Breast epithelium (tissue), 4 donors: ENCODE measurements around the gene USP15. TPM values are rescaled to one million over a fixed set of nuclear protein-coding genes. Genes with fewer than 3 reads are reported as not detected.

Source experiments
- DNase-seq, 2 donors: peaks; one replicate each; pipeline ENCODE4 v3.0.0-alpha.2; 2019; ENCODE audit warnings: low spot score in 2 of 2
- H3K27ac ChIP-seq, 2 donors: fragments of 200-600 bp; sonication (generic) in 1 of 2; one replicate each; pipeline ENCODE4 v1.5.1; 2016 to 2019; ENCODE audit warnings: mild to moderate bottlenecking in 1 of 2
- H3K27me3 ChIP-seq, 2 donors: fragments of 200-600 bp; sonication (generic) in 1 of 2; one replicate each; pipeline versions ENCODE4 v1.5.1 to v1.6.0; 2017 to 2019; ENCODE audit warnings: control low read depth in 1 of 2, mild to moderate bottlenecking in 1 of 2
- H3K36me3 ChIP-seq: fragments of 200-600 bp; one replicate; pipeline ENCODE4 v1.5.1; 2019
- H3K4me1 ChIP-seq, 2 donors: fragments of 200-600 bp; sonication (generic); one replicate each; pipeline ENCODE4 v1.5.1; 2016 to 2019; ENCODE audit warnings: control low read depth in 1 of 2
- H3K4me3 ChIP-seq, 3 donors: fragments of 200-600 bp; sonication (generic); 1 replicate in 2 of 3; 2 replicates in 1 of 3; pipeline ENCODE4 v1.5.1; 2016 to 2019; ENCODE audit warnings: mild to moderate bottlenecking in 3 of 3, moderate library complexity in 2 of 3
- H3K9me3 ChIP-seq, 2 donors: fragments of 200-600 bp; sonication (generic) in 1 of 2; one replicate each; pipeline ENCODE4 v1.5.1; 2016 to 2019; ENCODE audit warnings: control low read depth in 1 of 2
- CTCF ChIP-seq, 3 donors: fragments of 450-650 bp; IDR thresholded peaks; one replicate each; pipeline ENCODE4 v1.5.1; 2016 to 2017; ENCODE audit warnings: antibody characterized with exemption in 3 of 3, mild to moderate bottlenecking in 3 of 3, moderate library complexity in 3 of 3
- POLR2A ChIP-seq: fragments of 450-650 bp; IDR thresholded peaks from one replicate; pipeline ENCODE4 v1.6.1; 2016; ENCODE audit warnings: antibody characterized with exemption, mild to moderate bottlenecking, moderate library complexity
- POLR2AphosphoS5 ChIP-seq, 3 donors: sonication (generic); formaldehyde crosslinking; IDR thresholded peaks; one replicate each; pipeline ENCODE4 v1.6.1; 2017; ENCODE audit warnings: antibody characterized with exemption in 3 of 3
- intact Hi-C: fragments of 100-400 bp; cut with DNase I; formaldehyde crosslinking; loops from one replicate; pipeline ENCODE4 v1.15.1; 2023; ENCODE audit warnings: low total_unique reads
- total RNA-seq, 3 donors: library from RNA; depleted of rRNA; stranded (reverse); fragments of >200 nt; gene quantifications; one replicate each; pipeline ENCODE4 v1.1.0, GENCODE V29; 2016

USP15 gene
- total RNA-seq, 3 donors from 2014 or later: 65.9 to 234 (median 110) TPM

- H3K9me3 ChIP-seq: no peaks in the 10 kb centered on the region
- intact Hi-C loops: no loop called here
- no peak overlapping the region for H3K27ac ChIP-seq
- no peaks in the 10 kb centered on the region for H3K27me3 ChIP-seq
- no peak for DNase-seq
- no peak overlapping the region for H3K4me3 ChIP-seq
- TF ChIP-seq POLR2A: no peak
- TF ChIP-seq POLR2AphosphoS5 (IDR thresholded peaks at IDR 0.05): no peak
- TF ChIP-seq CTCF (IDR thresholded peaks at IDR 0.05): no peak
- H3K36me3 ChIP-seq: no peaks in the 10 kb centered on the region
- H3K4me1 ChIP-seq: no peaks in the 10 kb centered on the region
Measured at GRCh38 chr12:62270384-62270783, 10.2 kb downstream of the USP15 start.

GRCh38 chr12:62270872-62271271 lies 10.7 kb downstream of the USP15 start:
- intact Hi-C loops: no loop called here
- Histone ChIP-seq H3K9me3 (no peaks in the 10 kb centered on the region), H3K27me3 (no peaks in the 10 kb centered on the region), H3K36me3 (no peaks in the 10 kb centered on the region), H3K4me1 (no peaks in the 10 kb centered on the region), H3K4me3 (no peak overlapping the region), H3K27ac (no peak overlapping the region)
- TF ChIP-seq CTCF (IDR thresholded peaks at IDR 0.05): no peak
- no peak for TF ChIP-seq POLR2A
- no peak for TF ChIP-seq POLR2AphosphoS5 (IDR thresholded peaks at IDR 0.05)
- DNase-seq: no peak

GRCh38 chr12:62272936-62273552 lies 12.8 kb downstream of the USP15 start:
- H3K4me1 ChIP-seq: no peaks in the 10 kb centered on the region
- no peaks in the 10 kb centered on the region for H3K27me3 ChIP-seq
- no peak overlapping the region for H3K27ac ChIP-seq
- H3K36me3 ChIP-seq: no peaks in the 10 kb centered on the region
- TF ChIP-seq POLR2AphosphoS5 (IDR thresholded peaks at IDR 0.05) (no peak), CTCF (IDR thresholded peaks at IDR 0.05) (no peak), POLR2A (no peak)
- no peak overlapping the region for H3K4me3 ChIP-seq
- intact Hi-C loops: no loop called here
- no peak for DNase-seq
- H3K9me3 ChIP-seq: no peaks in the 10 kb centered on the region

- Histone ChIP-seq H3K36me3 (no peaks in the 10 kb centered on the region), H3K4me3 (no peak overlapping the region), H3K27me3 (no peaks in the 10 kb centered on the region), H3K4me1 (no peaks in the 10 kb centered on the region), H3K9me3 (no peaks in the 10 kb centered on the region), H3K27ac (no peak overlapping the region)
- no peak for DNase-seq
- TF ChIP-seq POLR2A: no peak
- no peak for TF ChIP-seq CTCF (IDR thresholded peaks at IDR 0.05)
- no peak for TF ChIP-seq POLR2AphosphoS5 (IDR thresholded peaks at IDR 0.05)
- intact Hi-C loops: no loop called here
Measured at GRCh38 chr12:62273724-62274380, 13.6 kb downstream of the USP15 start.

GRCh38 chr12:62278022-62278421 lies 17.8 kb downstream of the USP15 start:
- intact Hi-C loops: no loop called here
- Histone ChIP-seq H3K4me1 (no peaks in the 10 kb centered on the region), H3K27ac (no peak overlapping the region), H3K27me3 (no peaks in the 10 kb centered on the region), H3K4me3 (no peak overlapping the region), H3K36me3 (no peaks in the 10 kb centered on the region), H3K9me3 (no peaks in the 10 kb centered on the region)
- no peak for DNase-seq
- TF ChIP-seq CTCF (IDR thresholded peaks at IDR 0.05) (no peak), POLR2A (no peak), POLR2AphosphoS5 (IDR thresholded peaks at IDR 0.05) (no peak)
